IMR-90 (cell line): ENCODE measurements around the gene ARFIP1. TPM values are rescaled to one million over a fixed set of nuclear protein-coding genes. Genes with fewer than 3 reads are reported as not detected.

Experiments used
- ATAC-seq: fragments of 200-7000 bp; cut with Tn5 transposase; 2 replicates; pipeline ENCODE4 v1.9.1; 2020; ENCODE audit warnings: low read depth, mild to moderate bottlenecking, moderate library complexity
- BruUV-seq: library from RNA; stranded (reverse); fragments of 400-500 nt; replicated peaks from 2 replicates; lab custom pipeline; 2021; lab: Mats Ljungman, UMichigan
- CTCF ChIA-PET: fragments of 300-600 bp; formaldehyde crosslinking; extraction: SDS; loops from one replicate; lab custom pipeline; 2021; ENCODE audit warnings: antibody characterized with exemption; lab: Yijun Ruan, JAX
- POLR2A ChIA-PET: fragments of 300-600 bp; sonication (Branson Sonifier 250); formaldehyde crosslinking; loops from one replicate; lab custom pipeline; 2022; ENCODE audit warnings: antibody characterized with exemption; ENCODE audit not compliant: unreplicated experiment; lab: Charles Lee
- DNase-seq: peaks from one replicate; pipeline ENCODE4 v3.0.0; 2013
- H2AFZ ChIP-seq: replicated peaks from 2 replicates; pipeline ENCODE3; 2013; ENCODE audit warnings: low read length, mild to moderate bottlenecking; ENCODE audit not compliant: poor library complexity
- H2AK5ac ChIP-seq: 2 replicates; pipeline ENCODE4 v1.6.1; 2013; ENCODE audit warnings: low read depth, low read length, inconsistent platforms
- H2AK9ac ChIP-seq: replicated peaks from 2 replicates; pipeline ENCODE3; 2013; ENCODE audit warnings: mild to moderate bottlenecking, low read depth, low read length, moderate library complexity; ENCODE audit not compliant: poor library complexity
- H2BK120ac ChIP-seq: 2 replicates; pipeline ENCODE4 v1.6.1; 2013; ENCODE audit warnings: low read depth, low read length, inconsistent platforms
- H2BK15ac ChIP-seq: 3 replicates; pipeline ENCODE4 v1.6.1; 2013; ENCODE audit warnings: low read depth, low read length, inconsistent platforms
- H2BK20ac ChIP-seq: 2 replicates; pipeline ENCODE4 v1.6.1; 2013; ENCODE audit warnings: low read depth, mild to moderate bottlenecking, inconsistent platforms, low read length, moderate library complexity
- H2BK5ac ChIP-seq: 2 replicates; pipeline ENCODE4 v1.6.1; 2013; ENCODE audit warnings: mild to moderate bottlenecking, low read depth, low read length, inconsistent platforms; ENCODE audit not compliant: poor library complexity, severe bottlenecking
- H3K14ac ChIP-seq: replicated peaks from 2 replicates; pipeline ENCODE4 v1.6.1; 2013; ENCODE audit warnings: low read depth, low read length, inconsistent platforms
- H3K18ac ChIP-seq: 2 replicates; pipeline ENCODE4 v1.6.1; 2013; ENCODE audit warnings: low read depth, low read length, control low read depth
- H3K23ac ChIP-seq: 2 replicates; pipeline ENCODE4 v1.6.1; 2013; ENCODE audit warnings: low read depth, low read length, inconsistent platforms
- H3K27ac ChIP-seq: 2 replicates; pipeline ENCODE4 v1.5.1; 2013; ENCODE audit warnings: mild to moderate bottlenecking, control low read depth, low read length; ENCODE audit not compliant: insufficient read depth
- H3K27me3 ChIP-seq: 2 replicates; pipeline ENCODE4 v1.6.1; 2013; ENCODE audit warnings: low read length; ENCODE audit not compliant: control insufficient read depth, insufficient read depth
- H3K36me3 ChIP-seq: 2 replicates; pipeline ENCODE4 v1.6.1; 2013; ENCODE audit warnings: low read length, mixed read lengths; ENCODE audit not compliant: control insufficient read depth, insufficient read depth
- H3K4ac ChIP-seq: 2 replicates; pipeline ENCODE4 v1.6.1; 2013; ENCODE audit warnings: low read depth, low read length, inconsistent platforms
- H3K4me1 ChIP-seq: 2 replicates; pipeline ENCODE4 v1.6.1; 2013; ENCODE audit warnings: low read length, mixed read lengths; ENCODE audit not compliant: control insufficient read depth, insufficient read depth
- H3K4me2 ChIP-seq: 2 replicates; pipeline ENCODE4 v1.6.1; 2013; ENCODE audit warnings: low read depth, mild to moderate bottlenecking, control low read depth, low read length, moderate library complexity
- H3K4me3 ChIP-seq: 2 replicates; pipeline ENCODE4 v1.5.1; 2013; ENCODE audit warnings: low read depth, mild to moderate bottlenecking, control low read depth, low read length, moderate library complexity; ENCODE audit not compliant: insufficient read depth
- H3K56ac ChIP-seq: 2 replicates; pipeline ENCODE4 v1.6.1; 2013; ENCODE audit warnings: low read length, inconsistent platforms; ENCODE audit not compliant: insufficient read depth; ENCODE audit errors: extremely low read depth
- H3K79me1 ChIP-seq, 2 experiments: 2 replicates each; pipeline ENCODE4 v1.6.1; 2013; ENCODE audit warnings: low read length in 2 of 2, inconsistent platforms in 1 of 2, low read depth in 1 of 2
- H3K9ac ChIP-seq: 2 replicates; pipeline ENCODE4 v1.6.1; 2013; ENCODE audit warnings: low read depth, low read length, control low read depth
- H3K9me1 ChIP-seq: 2 replicates; pipeline ENCODE4 v1.6.1; 2013; ENCODE audit warnings: low read length, inconsistent platforms; ENCODE audit not compliant: insufficient read depth
- H3K9me3 ChIP-seq: 2 replicates; pipeline ENCODE4 v1.6.1; 2013; ENCODE audit warnings: low read length; ENCODE audit not compliant: control insufficient read depth, insufficient read depth
- H4K20me1 ChIP-seq: 2 replicates; pipeline ENCODE4 v1.6.1; 2013; ENCODE audit warnings: low read length, inconsistent platforms; ENCODE audit not compliant: insufficient read depth
- H4K5ac ChIP-seq: 2 replicates; pipeline ENCODE4 v1.6.1; 2013; ENCODE audit warnings: mild to moderate bottlenecking, low read depth, low read length, control low read depth
- H4K8ac ChIP-seq, 2 experiments: 2 replicates each; pipeline ENCODE4 v1.6.1; 2013; ENCODE audit warnings: low read depth in 2 of 2, low read length in 2 of 2, control low read depth in 1 of 2, inconsistent platforms in 1 of 2
- H4K91ac ChIP-seq: 2 replicates; pipeline ENCODE4 v1.6.1; 2013; ENCODE audit warnings: low read depth, low read length, inconsistent platforms; ENCODE audit not compliant: insufficient read depth
- MAFK ChIP-seq: IDR thresholded peaks from 2 replicates; pipeline ENCODE4 v1.6.1; 2012; ENCODE audit warnings: low read depth, low read length, improper control_type of control experiment
- WGBS, 2 experiments: methylation state at CpG; one replicate each; pipeline versions ENCODE4 v1.1.5 to v1.1.7; 2013; ENCODE audit warnings: missing lambda C conversion rate in 2 of 2; ENCODE audit not compliant: insufficient read length in 1 of 2; ENCODE audit errors: extremely low coverage in 2 of 2; 5-methylcytosine and 5-hydroxymethylcytosine counted together
- dilution Hi-C: fragments of 300-500 bp; cut with HindIII; formaldehyde crosslinking; loops from one replicate; pipeline ENCODE4 v1.14.3; 2018; ENCODE audit warnings: low sequenced_read_pairs; ENCODE audit not compliant: unreplicated experiment
- in situ Hi-C: fragments of 300-500 bp; cut with MboI; formaldehyde crosslinking; loops from 3 replicates; pipeline ENCODE4 v1.14.3; 2019; ENCODE audit warnings: low sequenced_read_pairs, inconsistent platforms, mixed read lengths
- intact Hi-C: fragments of 100-400 bp; cut with micrococcal nuclease; formaldehyde crosslinking; loops from 2 replicates; pipeline ENCODE4 v1.10.0; 2022
- polyA plus RNA-seq, 3 experiments: library from polyadenylated mRNA; depleted of rRNA; stranded (reverse); fragments of >200 nt; gene quantifications; 2 replicates each; pipeline ENCODE4 v1.2.3, GENCODE V29; 2012; ENCODE audit warnings: low replicate concordance in 1 of 3
- total RNA-seq: library from RNA; depleted of rRNA; stranded (reverse); fragments of >200 nt; gene quantifications from 2 replicates; pipeline ENCODE4 v1.2.3, GENCODE V29; 2012

The ARFIP1 gene
- total and polyA plus RNA-seq, 2 of the 4 experiments (the other 2 are of a cell fraction), result 12.7 to 30.5 TPM

- no peak overlapping the region for H2BK5ac ChIP-seq
- intact Hi-C loops (loop anchor here (5.0 kb wide), 1 partner anchor 134 kb away; no protein-coding TSS in a partner anchor), in situ Hi-C loops (no loop called here), dilution Hi-C loops (no loop called here)
- no peak overlapping the region for H2BK120ac ChIP-seq
- H2AK9ac ChIP-seq, result no peak overlapping the region
- no peak overlapping the region for H2BK15ac ChIP-seq
- no peak overlapping the region for H4K8ac ChIP-seq
- no peak overlapping the region for H2AFZ ChIP-seq
- ChIA-PET POLR2A (interaction anchor here (0.6 kb wide), 1 partner anchor 13 kb away, joined by 18 read pairs; no protein-coding TSS in a partner anchor), CTCF (no interaction called here)
- H3K4me3 ChIP-seq, result no peak overlapping the region
- no peak overlapping the region for H3K14ac ChIP-seq
- 83% methylated on average over 4 of the region's 6 CpGs; no CpG with 5 or more reads in 1 of the 2 experiments for WGBS, 2 experiments
- no peak overlapping the region for H4K91ac ChIP-seq
- no peak overlapping the region for H3K23ac ChIP-seq
- H2BK20ac ChIP-seq, result no peak overlapping the region
- H4K20me1 ChIP-seq, result no peaks in the 10 kb centered on the region
- no peak for TF ChIP-seq MAFK
- DNase-seq, result peak; percentile 44
- H3K4me2 ChIP-seq, result no peak overlapping the region
- H3K18ac ChIP-seq, result no peak overlapping the region
- BruUV-seq, result no TSS peak
- no peaks in the 10 kb centered on the region for H3K36me3 ChIP-seq
- no peak overlapping the region for H2AK5ac ChIP-seq
- no peak overlapping the region for H3K56ac ChIP-seq
- H3K9me1 ChIP-seq, result no peaks in the 10 kb centered on the region
- no peak overlapping the region for H3K27ac ChIP-seq
- no peak; the same call in 1 of the 2 replicates for ATAC-seq
- 0 out of 2 replicates have a peak, but pooled peaks cover 1% of the 10 kb centered on the region for H3K9me3 ChIP-seq
- H3K79me1 ChIP-seq, result no peaks in the 10 kb centered on the region
- no peak overlapping the region for H4K5ac ChIP-seq
- no peak overlapping the region for H3K9ac ChIP-seq
- H3K27me3 ChIP-seq, result peaks cover 24% of the 10 kb centered on the region
- no peaks in the 10 kb centered on the region for H3K4me1 ChIP-seq
- H3K4ac ChIP-seq, result no peak overlapping the region
Measured at GRCh38 chr4:152943672-152944071, 163.9 kb downstream of the ARFIP1 start.
